Liver (tissue), 3 donors: ENCODE data around the gene DCAKD.

ENCODE experiments used
- CTCF ChIP-seq: fragments of 150-350 bp; IDR thresholded peaks from 2 replicates; pipeline ENCODE4 v1.5.1; 2017; ENCODE audit warnings: improper control_type of control experiment, low read depth, low read length; ENCODE audit not compliant: missing input control
- EGR1 ChIP-seq, 2 donors: IDR thresholded peaks; 2 replicates each; pipeline ENCODE4 v1.6.1; 2016 to 2018; ENCODE audit warnings: antibody characterized with exemption in 2 of 2, low read depth in 2 of 2
- RAD21 ChIP-seq, 2 donors: IDR thresholded peaks; 2 replicates each; pipeline ENCODE4 v1.6.1; 2016; ENCODE audit warnings: antibody characterized with exemption in 2 of 2, mild to moderate bottlenecking in 2 of 2
- RXRA ChIP-seq, 2 donors: IDR thresholded peaks; 2 replicates each; pipeline ENCODE4 v1.6.1; 2017 to 2018; ENCODE audit warnings: antibody characterized with exemption in 2 of 2, mild to moderate bottlenecking in 1 of 2
- donor health status: healthy.
- donor health status: healthy.

- no peak for TF ChIP-seq RAD21 (IDR thresholded peaks at IDR 0.05)
- TF ChIP-seq CTCF, result no peak
- TF ChIP-seq EGR1 (IDR thresholded peaks at IDR 0.05; ENCODE audit: low read depth in 2 of 2), result no peak
- no peak for TF ChIP-seq RXRA (IDR thresholded peaks at IDR 0.05)
Observed at GRCh38 chr17:45073414-45074070, 22.1 kb upstream of the DCAKD start.
